GM21529 (cell line): Measurements from ENCODE around the gene DNAH9.
"Not testable (repeated sequence)": the region's sequence is repeated elsewhere in the genome, so short reads cannot be mapped to it uniquely, and the experiment has no call there.

ENCODE experiments used
- ATAC-seq: cut with Tn5 transposase; IDR thresholded peaks from one replicate; pipeline ENCODE4 v1.9.1; 2021; ENCODE audit not compliant: unreplicated experiment

The DNAH9 gene

DNA sequence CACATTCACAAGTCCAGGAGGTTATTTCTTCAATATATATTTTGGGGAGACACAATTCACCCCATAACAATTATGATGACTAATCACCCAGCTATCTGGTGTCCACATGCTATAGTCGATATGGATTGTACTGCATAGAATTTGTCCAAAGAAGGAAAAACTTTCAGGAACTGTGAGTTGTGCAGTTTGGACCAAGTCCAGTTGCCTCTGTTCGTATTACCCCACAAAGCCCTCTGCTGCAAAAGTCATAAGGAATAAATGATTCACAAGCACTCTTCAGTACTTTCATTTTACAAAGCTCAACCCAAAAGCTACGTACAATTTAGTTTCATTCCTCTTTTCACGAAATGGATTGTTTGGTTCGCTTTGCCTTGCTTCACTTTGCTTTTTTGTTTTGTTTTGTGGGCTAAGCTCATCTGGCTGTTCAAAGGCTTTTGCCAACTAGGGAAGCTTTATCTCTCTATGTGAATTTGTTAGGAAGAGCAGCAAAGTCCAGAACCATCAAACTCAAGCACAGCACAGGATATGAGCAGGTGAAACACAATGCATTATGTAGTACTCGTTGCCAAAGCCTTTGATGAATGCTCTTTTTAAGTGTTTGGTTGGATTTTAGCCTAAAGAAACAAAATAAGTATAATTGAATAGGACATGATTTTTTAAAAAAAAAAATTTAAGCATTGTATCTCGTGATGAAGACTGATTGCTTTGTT, 300.4 kb downstream of the DNAH9 start:
- ATAC-seq = no peak

DNA sequence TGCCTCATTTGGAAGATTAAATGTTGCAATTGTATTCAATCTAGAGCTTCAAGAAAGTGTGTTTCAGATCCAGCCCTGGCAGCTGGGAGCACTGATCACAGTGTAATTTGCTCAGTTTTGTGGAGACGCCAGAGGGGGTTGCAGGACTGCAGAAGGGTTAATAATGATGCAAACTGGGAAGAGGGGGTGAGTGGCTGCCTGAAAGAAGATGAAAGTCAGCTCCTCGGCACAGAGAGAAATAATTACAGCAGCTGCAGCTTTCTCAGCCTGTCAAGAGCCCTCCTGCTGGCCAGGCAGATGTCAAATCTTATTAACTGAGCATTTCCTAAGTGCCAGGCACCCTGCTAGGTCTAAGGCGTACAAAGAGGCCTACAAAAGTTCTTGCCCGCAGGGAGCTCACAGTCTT, 301.3 kb downstream of the DNAH9 start:
- ATAC-seq = no peak

- ATAC-seq = no peak
Observed at GRCh38 chr17:11900041-11900476, 301.8 kb downstream of the DNAH9 start.

GRCh38 chr17:11900655-11901054, 302.4 kb downstream of the DNAH9 start:
- no peak for ATAC-seq

GRCh38 chr17:11901931-11902330, 303.7 kb downstream of the DNAH9 start:
- ATAC-seq = no peak

DNA sequence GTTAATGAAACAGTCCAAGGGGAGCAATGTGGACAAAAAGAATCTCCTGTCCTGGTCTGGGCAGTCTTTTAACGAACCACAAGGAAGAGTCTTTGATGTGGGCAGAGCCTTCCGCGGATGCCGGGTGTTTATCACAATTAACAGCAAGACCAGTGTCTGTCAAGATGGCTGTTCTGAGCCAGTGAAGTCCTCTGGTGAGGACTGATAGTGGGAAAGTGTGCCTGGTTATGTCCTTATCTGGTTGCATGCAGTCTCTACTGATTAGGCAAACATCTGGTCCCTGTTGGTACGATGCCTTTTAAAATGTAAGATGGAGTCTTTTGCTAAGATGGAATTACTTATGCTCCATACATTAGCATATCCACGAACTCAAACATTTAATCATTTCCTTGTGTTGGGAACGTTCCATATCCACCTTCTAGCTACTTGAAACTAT, 310.5 kb downstream of the DNAH9 start:
- no peak for ATAC-seq

DNA sequence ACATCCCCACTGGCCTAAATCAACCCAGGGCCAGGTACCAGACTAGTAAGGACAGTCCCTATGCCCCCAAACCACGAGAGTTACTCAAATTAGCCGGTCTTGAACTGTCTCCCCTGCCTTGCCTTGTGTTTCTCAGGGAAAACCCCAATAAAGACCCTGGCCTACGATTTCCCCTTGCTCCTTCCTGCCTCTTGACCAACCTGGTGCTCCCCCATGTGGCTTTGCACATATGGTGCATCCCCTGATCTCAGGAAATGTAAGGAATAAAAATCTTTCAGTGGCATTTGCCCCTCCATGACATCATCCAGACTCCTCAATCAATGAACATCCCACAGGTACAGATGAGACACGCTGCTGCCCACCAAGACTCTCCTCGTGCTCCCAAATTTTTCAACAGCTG, 311.1 kb downstream of the DNAH9 start:
- no peak for ATAC-seq

- no peak for ATAC-seq
Observed at GRCh38 chr17:11916091-11916490, 317.8 kb downstream of the DNAH9 start.

GRCh38 chr17:11917415-11917814, 319.1 kb downstream of the DNAH9 start:
- ATAC-seq = no peak

GRCh38 chr17:11921296-11921695, 323.0 kb downstream of the DNAH9 start:
- ATAC-seq = no peak

DNA sequence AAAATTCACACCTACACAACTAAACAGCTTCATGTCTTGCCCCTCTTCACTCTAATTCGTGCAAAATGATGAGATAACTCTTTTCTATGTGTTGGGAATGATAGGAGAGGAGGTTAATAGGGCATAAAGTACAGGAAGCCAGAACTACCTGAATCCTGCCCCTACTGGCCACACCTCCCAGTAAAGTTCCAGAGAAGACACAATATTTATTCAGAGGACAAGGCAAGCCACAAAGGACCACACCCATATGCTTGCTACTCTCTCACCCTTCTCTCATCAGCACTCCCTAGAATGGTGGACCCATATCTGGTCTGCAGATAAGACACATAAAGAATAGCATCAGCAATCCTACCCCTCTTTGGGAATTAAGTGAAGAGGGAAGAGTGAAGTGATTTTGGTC, 324.4 kb downstream of the DNAH9 start:
- ATAC-seq = no peak

GRCh38 chr17:11924076-11924475, 325.8 kb downstream of the DNAH9 start:
- no peak for ATAC-seq

GRCh38 chr17:11925262-11926021, 327.2 kb downstream of the DNAH9 start:
- no peak for ATAC-seq

GRCh38 chr17:11928436-11928835, 330.2 kb downstream of the DNAH9 start:
- ATAC-seq = no peak

DNA sequence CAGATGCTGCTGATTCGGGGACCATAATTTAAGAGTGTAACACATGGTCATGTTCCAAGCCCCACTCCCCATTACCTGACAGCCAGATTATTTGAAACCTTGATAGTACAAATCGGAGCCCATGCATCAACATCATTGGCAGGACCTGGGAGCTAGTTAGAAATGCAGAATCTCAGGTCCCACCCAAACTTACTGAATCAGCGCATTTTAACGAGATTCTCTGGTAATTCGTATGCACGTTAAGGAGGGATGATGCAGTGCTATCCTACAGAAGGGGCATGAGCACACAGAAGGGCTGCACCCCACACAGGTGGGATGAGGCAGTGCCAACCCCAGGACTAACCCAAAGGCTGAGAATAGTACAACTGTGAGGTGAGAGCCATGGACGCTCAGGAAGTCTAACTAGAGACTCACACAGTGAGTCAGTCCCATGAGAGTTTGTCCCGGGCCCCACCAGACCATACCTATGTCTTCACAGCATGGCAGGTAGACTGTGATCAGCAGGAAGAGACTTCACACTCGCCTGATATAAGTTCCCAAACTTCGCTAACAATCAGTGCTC, 334.1 kb downstream of the DNAH9 start:
- no peak for ATAC-seq

DNA sequence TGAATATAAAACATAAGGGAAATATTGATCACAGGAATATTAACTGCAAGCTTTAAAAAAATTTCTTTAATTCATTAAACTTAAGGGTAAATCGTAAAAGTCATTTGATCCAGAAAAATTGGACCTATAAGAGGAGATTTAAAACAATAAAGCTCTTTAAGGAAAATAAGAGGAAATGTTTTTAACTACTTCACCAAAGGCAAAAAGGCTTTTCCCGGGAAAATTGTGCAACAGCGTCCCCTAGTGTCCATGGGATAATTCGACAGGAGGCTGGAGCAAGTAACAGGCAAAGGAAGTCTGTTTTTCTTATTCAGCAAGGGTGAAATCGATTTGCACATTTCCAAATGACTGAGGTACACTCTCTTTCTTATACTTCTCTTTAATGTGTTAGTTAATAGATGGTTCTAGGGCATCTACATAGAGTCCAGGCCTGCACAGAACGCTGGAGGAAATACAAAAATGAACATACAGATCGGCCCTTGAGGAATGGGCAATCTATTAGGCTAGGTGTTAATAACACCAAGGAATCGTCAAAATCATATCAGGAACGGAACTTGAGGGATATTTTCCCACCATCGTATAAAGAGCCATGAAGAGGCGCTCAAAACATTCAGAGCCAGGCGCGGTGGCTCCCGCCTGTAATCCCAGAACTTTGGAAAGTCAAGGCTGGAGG, 337.6 kb downstream of the DNAH9 start:
- no peak for ATAC-seq

DNA sequence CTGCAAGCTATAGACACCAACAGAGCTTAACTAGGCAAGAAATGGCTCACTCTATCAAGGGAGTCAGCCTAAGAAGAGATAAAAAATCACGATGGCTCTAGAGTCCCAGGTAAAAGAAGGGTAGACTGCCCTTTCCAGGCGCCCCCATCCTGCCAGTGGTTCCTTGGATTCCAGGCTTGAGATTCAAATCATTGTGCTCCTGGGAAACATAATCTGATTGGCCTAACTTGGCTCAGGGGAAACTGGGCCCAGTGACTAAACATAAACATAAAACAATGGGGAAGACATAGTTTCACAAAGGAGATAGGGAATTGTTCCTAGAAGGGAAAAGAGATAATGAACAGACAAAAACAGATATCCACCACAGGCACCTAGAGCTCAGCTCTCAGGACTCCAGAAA, 342.6 kb downstream of the DNAH9 start:
- ATAC-seq = no peak

GRCh38 chr17:11943086-11943485, 344.8 kb downstream of the DNAH9 start:
- not testable (repeated sequence) for ATAC-seq

GRCh38 chr17:11943759-11944347, 345.6 kb downstream of the DNAH9 start:
- ATAC-seq = no peak

DNA sequence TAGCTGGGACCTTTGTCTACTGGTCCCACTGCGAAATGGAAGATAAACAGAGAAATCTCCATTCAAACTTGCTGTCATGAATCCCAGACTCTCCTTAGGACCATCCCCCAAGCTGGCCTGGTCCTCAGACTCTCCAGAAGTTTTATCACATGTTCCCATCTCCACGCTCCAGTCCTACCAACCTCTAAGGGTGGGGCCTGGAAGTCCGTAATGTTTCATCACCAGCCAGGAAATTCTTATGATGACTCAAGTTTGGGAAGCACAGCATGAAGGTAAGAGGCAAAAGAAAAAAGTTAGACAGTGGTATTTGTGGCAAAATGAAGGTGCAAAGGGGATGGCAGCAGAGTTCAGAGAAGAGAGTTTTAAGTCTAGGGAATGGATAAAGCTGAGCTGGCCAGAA, 346.3 kb downstream of the DNAH9 start:
- ATAC-seq = no peak

DNA sequence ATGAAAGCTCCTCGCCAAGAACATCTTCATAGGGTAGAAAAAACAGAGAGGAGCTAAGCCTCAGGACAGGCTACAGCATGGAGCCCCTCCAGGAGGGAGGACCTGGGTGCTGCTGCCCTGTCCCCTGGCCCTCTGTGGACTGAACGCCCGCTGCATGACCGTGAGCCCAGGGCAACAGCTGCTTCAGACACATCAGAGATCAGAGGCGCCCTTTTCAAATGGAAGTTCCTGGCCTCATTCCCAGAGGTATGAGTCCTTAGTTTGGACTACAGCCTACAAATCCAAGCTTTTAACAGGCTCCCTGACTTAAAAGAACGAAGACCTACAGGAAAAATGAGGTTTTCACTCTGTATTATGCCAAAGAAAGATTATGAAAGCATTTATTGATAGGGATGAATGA, 350.5 kb downstream of the DNAH9 start:
- ATAC-seq = no peak
